ENCODE data around the gene CNFN. TPM values are rescaled to one million over a fixed set of nuclear protein-coding genes. Genes with fewer than 3 reads are reported as not detected.

Gene CNFN
- total RNA-seq, 1 donor from 2014 or later = not detected

- H3K36me3 ChIP-seq = peaks cover 38 to 70% of the 10 kb centered on the region in 2 donors
- H3K4me3 ChIP-seq = no peak overlapping the region
- intact Hi-C loops (cut with DNase I) = no loop called here
- no peak for TF ChIP-seq CTCF (IDR thresholded peaks at IDR 0.05)
- no peak for DNase-seq (ENCODE audit: low spot score in 2 of 2)
- no peaks in the 10 kb centered on the region for H3K27me3 ChIP-seq
- H3K4me1 ChIP-seq = no peaks in the 10 kb centered on the region
- no peaks in the 10 kb centered on the region for H3K9me3 ChIP-seq
- H3K27ac ChIP-seq = no peak overlapping the region
Observed at GRCh38 chr19:42353341-42354015, 36.6 kb downstream of the CNFN start.

GRCh38 chr19:42352301-42353259, 37.5 kb downstream of the CNFN start:
- no peak for DNase-seq (ENCODE audit: low spot score in 2 of 2)
- TF ChIP-seq CTCF (IDR thresholded peaks at IDR 0.05) = no peak
- intact Hi-C loops (cut with DNase I) = no loop called here
- Histone ChIP-seq H3K4me1 (no peaks in the 10 kb centered on the region), H3K9me3 (no peaks in the 10 kb centered on the region), H3K36me3 (peaks cover 31 to 68% of the 10 kb centered on the region in 2 donors), H3K27me3 (no peaks in the 10 kb centered on the region), H3K27ac (no peak overlapping the region), H3K4me3 (no peak overlapping the region)

GRCh38 chr19:42351079-42351735, 38.9 kb downstream of the CNFN start:
- Histone ChIP-seq H3K27ac (no peak overlapping the region), H3K4me3 (no peak overlapping the region), H3K4me1 (no peaks in the 10 kb centered on the region), H3K36me3 (peaks cover 17 to 55% of the 10 kb centered on the region in 2 donors), H3K9me3 (no peaks in the 10 kb centered on the region), H3K27me3 (no peaks in the 10 kb centered on the region)
- no peak for DNase-seq (ENCODE audit: low spot score in 2 of 2)
- intact Hi-C loops (cut with DNase I) = no loop called here
- no peak for TF ChIP-seq CTCF (IDR thresholded peaks at IDR 0.05)

- Histone ChIP-seq H3K4me3 (no peak overlapping the region), H3K36me3 (peaks cover 11 to 52% of the 10 kb centered on the region in 2 donors), H3K27ac (no peak overlapping the region), H3K27me3 (no peaks in the 10 kb centered on the region), H3K9me3 (no peaks in the 10 kb centered on the region), H3K4me1 (no peaks in the 10 kb centered on the region)
- TF ChIP-seq CTCF (IDR thresholded peaks at IDR 0.05) = no peak
- intact Hi-C loops (cut with DNase I) = no loop called here
- DNase-seq (ENCODE audit: low spot score in 2 of 2) = no peak
Observed at GRCh38 chr19:42350417-42350816, 39.7 kb downstream of the CNFN start.

- Histone ChIP-seq H3K4me1 (no peaks in the 10 kb centered on the region), H3K27ac (no peak overlapping the region), H3K4me3 (no peak overlapping the region), H3K27me3 (no peaks in the 10 kb centered on the region), H3K9me3 (no peaks in the 10 kb centered on the region), H3K36me3 (peaks cover 14 to 50% of the 10 kb centered on the region in 2 donors)
- intact Hi-C loops (cut with DNase I) = no loop called here
- no peak for TF ChIP-seq CTCF (IDR thresholded peaks at IDR 0.05)
- DNase-seq (ENCODE audit: low spot score in 2 of 2) = no peak
Observed at GRCh38 chr19:42349378-42350107, 40.6 kb downstream of the CNFN start.

All from ascending aorta (tissue), 2 donors.